Measurements from ENCODE around the gene COQ2.

- TF ChIP-seq, protein P1, sequence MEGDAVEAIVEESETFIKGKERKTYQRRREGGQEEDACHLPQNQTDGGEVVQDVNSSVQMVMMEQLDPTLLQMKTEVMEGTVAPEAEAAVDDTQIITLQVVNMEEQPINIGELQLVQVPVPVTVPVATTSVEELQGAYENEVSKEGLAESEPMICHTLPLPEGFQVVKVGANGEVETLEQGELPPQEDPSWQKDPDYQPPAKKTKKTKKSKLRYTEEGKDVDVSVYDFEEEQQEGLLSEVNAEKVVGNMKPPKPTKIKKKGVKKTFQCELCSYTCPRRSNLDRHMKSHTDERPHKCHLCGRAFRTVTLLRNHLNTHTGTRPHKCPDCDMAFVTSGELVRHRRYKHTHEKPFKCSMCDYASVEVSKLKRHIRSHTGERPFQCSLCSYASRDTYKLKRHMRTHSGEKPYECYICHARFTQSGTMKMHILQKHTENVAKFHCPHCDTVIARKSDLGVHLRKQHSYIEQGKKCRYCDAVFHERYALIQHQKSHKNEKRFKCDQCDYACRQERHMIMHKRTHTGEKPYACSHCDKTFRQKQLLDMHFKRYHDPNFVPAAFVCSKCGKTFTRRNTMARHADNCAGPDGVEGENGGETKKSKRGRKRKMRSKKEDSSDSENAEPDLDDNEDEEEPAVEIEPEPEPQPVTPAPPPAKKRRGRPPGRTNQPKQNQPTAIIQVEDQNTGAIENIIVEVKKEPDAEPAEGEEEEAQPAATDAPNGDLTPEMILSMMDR (IDR thresholded peaks at IDR 0.05): peak in 2 of 7 experiments; percentile 5 to 63
- TF ChIP-seq POLR2A (IDR thresholded peaks at IDR 0.05) (peak in 1 of 4 donors; percentile 53), POLR2AphosphoS5 (IDR thresholded peaks at IDR 0.05) (peak; percentile 89 to 96 (median 90)), EP300 (IDR thresholded peaks at IDR 0.05) (no peak)
These were observed at the start of gene COQ2 for GRCh38 chr4:83284193-83285054.

Measured in stomach (tissue), 4 donors.